NCI-H69 (cell line): Measurements from ENCODE around the gene XXYLT1.
"Not testable (repeated sequence)": the region's sequence is repeated elsewhere in the genome, so short reads cannot be mapped to it uniquely, and the experiment has no call there.

Experiments
- DNase-seq: peaks from one replicate; lab custom pipeline; 2025; lab: John Stamatoyannopoulos, UW

The XXYLT1 gene

DNA sequence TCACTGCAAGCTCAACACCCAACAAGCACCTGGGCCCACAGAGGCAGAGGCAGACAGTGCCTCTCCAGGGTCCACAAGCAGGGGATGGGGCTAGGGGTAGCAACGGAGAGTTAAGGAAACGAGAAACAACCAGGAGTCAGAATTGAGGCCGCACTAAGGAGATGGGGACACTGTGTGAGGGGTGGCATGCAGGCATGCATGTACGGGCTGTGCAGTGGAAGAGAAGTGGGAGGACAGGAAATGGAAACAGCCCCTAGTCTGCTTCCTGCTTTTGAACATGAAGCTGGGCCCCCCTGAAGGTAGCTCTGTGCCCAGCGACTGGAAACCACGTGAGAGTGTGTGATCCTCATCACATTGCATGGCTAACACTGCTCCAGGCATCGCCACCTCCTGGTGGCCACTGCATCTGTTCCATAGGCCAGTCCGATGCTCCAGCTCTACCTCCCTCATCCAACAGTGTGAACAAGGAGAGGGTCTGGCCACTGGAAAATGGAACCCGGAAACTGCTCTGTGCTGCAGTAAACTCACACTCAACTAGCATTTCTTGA is 44.0 kb downstream of the XXYLT1 start:
- no peak for DNase-seq

DNA sequence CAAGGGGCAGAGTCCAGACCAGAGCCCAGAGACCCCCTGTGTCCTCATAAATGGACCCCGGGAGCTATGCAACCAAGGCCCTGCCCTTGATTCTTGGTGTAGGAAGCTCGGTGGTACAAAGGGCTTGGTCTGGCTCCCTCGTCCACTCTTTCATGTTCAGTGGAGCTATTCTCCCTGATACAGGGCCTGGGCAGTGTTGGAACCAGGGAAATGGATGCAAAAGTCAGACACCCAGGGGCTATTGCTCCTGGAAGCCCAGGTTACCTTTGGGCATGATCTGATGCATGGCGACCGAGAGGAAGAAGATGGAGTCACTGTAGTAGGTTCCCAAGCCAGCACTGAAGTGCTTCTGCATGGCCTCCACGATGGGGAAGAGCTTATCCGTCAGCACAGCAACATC is 44.5 kb downstream of the XXYLT1 start:
- DNase-seq = no peak

DNA sequence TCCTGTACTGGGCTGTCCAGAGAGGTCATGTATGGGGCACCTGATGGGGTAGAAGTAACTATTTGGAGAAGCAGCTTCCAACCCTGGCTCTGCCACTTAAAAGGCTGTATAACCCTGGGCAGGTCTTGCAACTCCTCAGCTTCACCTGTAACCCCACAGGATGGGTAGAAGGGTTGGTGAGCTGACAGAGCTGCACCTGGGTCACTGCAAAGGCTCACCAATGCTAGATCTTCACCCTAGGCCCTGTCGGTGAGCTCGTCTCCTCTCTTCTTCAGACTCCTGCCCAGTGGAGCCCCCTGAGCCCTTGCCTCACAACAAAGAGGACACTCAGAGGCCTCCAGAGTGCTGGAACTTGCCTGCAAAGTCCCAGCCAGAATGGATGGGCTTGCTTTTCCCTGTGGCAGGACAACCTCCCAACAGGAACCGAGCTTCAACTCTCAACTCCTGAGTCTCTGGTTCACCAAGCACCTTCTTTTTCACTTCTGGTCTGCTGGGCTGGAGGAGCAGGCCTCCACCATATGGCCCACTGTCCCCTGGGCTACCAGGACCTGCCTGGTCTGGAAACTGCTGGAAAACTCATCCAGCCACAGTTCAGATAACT is 45.9 kb downstream of the XXYLT1 start:
- DNase-seq = no peak

DNA sequence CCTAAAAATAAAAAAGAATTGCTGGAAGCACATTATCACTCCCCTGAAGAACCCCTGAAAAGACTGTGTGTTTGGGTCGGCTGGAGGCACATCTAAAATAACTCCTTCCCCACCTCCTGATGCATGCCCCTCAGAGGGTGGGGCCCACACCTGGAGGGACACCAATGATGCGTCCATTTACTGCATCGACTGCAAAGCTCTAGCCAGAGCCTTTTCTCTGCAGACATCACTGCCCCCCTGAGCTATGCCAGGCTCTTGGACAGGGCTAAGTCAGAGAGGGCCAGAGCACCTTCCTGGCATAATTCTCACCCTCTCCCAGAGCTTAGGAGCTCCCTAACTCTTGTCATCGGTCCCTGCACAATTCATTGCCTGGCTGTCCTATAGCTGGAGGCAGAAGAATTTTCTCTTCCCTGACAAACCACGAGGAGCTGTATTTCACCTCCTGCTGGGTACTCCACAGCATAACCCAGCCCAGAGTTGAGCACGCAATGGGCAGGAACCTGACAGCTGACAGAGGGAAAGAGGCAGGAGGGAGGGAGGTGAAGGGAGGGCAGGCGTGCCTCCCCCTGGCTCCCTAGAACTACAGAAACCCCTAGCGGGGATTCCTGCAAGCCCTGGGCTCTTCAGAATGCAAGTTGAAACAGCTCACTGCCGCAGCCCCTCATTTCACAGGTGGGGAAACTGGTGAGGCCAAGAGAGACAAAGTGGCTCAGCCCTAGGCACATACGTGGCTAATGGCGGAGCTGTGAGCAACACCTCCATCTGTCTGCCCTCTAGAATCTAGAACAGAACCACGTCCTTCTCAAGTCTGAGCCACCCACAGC is 46.6 kb downstream of the XXYLT1 start:
- DNase-seq = no peak

DNA sequence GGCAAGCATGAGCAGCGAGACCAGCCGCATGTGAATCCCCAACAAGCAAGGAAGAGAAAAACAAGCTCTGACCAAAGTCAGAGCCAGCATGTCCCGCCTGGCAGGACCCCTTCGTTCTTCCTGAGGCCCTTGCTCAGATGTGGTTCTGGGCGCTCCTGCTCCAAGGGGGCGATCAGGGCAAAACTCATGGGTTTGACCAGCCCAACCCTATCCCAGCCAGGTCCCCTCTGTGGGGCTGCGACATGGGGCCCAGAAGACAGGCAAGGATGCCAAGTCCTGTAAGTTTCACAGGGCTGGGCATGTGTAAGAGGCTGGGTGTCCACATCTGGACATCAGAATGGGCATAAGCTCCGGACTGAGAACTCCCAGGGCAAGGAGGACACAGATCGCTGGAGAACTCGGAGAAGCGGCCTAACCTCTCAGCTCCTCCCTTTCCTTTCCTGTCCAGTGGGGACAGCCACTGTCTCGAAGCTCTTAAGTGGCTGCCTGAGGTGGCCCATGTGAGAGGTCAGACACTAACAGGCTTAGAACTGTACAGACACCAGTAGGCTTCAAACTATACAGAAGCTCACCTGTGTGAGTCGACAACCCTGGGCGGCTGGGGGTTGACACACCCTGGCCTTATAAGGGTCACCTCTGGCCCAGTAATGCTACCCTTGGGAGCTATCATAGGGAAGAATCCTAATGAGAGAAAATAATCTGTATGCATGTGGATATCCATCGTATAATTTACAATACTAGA is 48.9 kb downstream of the XXYLT1 start:
- no peak for DNase-seq

DNA sequence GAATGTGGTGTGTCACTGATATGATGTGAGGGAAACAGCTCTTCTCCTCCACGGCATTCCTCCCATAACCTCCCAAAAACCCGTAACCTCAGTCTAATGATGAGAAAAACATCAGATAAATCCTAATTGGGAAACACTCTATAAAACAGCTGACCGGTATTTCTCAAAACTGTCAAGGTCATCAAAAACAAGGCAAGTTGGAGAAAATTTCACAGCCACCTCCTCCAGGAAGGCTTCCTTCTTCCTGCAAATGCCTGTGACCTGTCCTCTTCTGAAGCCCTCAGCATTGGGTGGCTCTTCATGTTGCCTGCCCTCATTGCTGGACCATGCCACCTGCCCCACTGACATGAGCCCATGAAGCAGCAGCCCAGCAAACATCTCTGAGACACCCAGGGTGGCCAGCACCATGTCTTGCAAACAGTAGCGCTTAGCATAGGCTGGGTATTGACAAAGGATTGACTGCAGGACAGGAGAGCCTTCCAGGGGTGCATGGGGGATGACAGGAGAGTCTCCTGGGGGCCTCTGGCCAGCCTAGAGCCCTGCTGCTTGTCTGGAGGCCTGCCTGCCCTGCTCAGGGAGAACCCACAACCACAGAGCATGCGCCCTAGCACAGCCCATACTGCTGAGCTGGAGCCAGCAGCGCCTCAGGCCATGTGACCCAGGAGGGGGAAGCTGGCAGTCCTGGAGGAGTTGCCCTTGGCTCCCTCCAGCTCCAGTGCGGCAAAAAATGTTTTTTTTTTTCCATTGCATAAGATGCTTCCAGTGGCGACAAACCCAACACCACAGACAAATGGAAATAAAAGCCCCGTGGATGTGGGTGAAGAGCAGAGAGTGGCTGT is 49.7 kb downstream of the XXYLT1 start:
- DNase-seq = no peak

DNA sequence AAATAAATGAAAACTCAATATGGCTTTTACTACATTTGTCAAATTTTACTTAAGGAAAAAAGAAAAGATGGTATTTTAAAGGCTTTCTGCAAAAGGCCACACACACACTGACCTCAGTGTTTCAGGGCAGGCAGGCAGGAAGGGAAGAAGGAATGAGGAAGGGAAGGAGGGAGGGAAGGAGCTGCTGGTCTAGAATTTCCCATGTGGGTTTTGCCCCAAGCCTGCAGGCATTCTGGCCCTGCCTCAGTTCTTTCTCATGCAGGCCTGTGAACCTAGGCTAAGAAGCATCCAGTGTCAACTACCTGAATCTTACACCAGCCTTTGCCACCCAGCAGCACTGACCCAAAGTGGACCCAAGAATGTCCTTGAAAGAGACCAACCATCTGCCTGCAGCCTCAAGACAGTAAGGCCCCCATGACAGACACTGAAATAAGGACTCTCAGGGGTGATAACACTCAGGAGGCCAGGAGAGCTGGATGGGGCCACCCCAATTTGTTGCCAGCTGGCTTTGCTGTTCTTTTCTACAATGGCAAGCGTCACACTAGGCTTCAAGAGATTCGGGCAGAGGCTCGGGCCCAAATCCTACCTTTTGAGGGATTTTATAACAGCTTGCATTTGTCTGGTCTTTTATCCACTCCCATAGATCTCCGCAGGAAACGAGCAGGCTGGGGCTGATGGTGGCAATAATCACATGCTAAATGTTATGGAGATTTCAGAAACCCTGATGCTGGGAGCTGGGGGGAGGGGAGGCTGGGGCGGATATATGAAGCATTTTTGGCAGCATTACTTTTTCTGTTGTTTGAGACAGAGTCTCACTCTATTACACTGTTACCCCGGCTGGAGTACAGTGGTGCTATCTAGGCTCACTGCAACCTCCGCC is 51.4 kb downstream of the XXYLT1 start:
- DNase-seq = no peak

DNA sequence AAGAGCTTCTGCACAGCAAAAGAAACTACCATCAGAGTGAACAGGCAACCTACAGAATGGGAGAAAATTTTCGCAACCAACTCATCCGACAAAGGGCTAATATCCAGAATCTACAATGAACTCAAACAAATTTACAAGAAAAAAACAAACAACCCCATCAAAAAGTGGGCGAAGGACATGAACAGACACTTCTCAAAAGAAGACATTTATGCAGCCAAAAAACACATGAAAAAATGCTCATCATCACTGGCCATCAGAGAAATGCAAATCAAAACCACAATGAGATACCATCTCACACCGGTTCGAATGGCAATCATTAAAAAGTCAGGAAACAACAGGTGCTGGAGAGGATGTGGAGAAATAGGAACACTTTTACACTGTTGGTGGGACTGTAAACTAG is 52.6 kb downstream of the XXYLT1 start:
- DNase-seq = not testable (repeated sequence)

DNA sequence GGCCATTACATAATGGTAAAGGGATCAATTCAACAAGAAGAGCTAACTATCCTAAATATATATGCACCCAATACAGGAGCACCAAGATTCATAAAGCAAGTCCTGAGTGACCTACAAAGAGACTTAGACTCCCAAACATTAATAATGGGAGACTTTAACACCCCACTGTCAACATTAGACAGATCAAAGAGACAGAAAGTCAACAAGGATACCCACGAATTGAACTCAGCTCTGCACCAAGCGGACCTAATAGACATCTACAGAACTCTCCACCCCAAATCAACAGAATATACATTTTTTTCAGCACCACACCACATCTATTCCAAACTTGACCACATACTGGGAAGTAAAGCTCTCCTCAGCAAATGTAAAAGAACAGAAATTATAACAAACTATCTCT is 55.4 kb downstream of the XXYLT1 start:
- DNase-seq = not testable (repeated sequence)

DNA sequence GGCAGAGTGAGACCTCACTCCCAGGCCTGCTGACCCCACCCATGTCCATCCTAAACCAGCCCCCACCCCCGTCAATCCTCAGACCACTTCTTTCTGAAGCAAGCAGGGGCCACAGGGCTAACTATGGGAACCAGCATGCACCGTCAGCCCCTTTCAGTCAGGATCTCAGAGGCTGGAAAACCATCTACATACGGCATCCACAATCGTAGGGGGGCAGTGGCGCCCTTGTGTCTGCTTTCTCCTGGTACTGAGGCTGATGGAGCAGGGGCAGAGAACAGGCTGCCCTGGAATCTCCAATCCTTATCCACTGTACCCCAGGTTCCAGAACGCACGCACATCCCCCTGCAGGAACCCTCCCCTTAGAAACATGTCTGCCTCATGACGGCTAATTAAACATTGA is 56.6 kb downstream of the XXYLT1 start:
- no peak for DNase-seq

DNA sequence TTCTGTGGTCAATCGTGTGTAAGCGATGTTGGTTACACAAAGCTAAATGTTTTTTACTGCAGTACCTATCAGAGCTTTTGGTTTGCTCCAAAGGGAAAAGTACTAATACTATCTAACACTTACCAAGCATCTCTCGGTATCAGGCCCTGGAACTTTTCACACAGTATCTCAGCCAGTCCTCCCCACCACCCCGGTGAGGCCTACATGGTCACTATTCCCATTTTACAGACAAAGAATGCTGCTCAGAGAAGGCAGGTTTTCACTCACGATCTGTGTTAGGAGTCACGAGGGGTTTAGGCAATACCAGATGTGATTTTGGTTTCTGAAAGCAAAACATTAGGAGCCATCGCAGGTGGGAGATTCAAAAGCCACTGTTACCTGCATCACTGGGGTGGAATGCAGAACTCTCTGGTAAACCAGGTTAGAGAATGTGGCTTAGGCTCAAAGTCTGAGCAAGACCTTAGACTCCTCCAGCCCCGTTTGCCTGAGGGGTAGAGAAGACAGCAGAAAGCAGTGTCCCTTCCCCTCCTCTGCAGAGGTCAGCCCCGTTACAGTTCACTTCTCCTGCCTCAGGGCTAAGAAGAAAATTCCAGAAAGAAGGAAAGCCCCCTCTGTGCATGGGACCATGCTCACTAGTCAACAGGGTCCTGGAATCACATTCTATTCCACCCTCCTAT is 57.2 kb downstream of the XXYLT1 start:
- no peak for DNase-seq

DNA sequence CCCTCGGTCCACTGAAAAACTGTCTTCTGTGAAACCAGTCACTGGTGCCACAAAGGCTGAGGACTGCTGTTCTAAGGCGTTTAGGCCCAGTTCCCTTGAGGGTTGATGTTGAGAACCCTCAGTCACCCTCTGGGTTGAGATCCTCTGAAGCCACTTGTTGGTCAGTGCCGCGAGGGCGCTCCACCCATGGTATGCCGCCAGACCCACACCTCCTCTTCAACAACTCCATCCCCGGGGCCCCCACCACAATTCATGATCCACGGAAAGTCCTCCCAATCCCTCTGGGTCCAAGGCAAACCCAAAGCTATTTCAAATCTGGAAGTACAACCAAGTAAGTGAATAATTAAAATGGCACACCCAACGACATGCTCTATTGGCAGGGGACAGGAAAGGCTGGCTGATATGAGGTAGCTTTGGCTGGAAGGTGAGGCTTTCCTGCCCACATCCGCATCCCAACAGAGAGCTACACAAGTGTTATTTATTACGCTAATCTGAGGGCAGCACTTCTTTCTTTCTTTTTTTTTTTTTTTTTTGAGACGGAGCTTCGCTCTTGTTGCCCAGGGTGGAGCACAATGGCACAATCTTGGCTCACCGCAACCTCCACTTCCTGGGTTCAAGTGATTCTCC is 58.1 kb downstream of the XXYLT1 start:
- no peak for DNase-seq

DNA sequence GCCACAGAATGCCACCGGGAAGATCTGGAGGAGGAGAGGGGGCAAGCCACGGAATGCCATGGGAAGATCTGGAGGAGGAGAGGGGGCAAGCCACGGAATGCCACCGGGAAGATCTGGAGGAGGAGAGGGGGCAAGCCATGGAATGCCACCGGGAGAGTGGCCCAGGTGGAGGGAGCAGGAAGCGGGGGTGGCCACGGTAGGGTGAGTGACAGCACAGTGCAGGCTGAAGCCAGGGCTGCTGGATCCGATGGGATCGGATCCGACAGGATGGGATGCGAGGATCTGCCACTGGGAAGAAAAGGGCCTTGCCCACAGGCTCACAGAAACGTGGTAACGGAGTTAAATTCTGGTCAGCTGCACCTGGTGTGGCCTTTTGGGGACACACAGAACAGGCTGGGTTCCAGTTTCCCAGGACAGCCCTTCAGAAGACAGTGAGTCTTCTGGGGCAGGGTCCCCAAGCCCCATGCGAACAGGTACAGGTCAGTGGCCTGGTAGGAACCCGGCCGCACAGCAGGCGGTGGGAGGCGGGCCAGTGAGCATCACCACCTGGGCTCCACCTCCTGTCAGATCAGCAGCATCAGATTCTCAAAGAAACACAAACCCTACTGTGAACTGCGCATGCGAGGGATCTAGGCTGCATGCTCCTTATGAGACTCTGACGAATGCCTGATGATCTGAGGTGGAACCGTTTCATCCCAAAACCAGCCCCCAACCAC is 58.8 kb downstream of the XXYLT1 start:
- no peak for DNase-seq

DNA sequence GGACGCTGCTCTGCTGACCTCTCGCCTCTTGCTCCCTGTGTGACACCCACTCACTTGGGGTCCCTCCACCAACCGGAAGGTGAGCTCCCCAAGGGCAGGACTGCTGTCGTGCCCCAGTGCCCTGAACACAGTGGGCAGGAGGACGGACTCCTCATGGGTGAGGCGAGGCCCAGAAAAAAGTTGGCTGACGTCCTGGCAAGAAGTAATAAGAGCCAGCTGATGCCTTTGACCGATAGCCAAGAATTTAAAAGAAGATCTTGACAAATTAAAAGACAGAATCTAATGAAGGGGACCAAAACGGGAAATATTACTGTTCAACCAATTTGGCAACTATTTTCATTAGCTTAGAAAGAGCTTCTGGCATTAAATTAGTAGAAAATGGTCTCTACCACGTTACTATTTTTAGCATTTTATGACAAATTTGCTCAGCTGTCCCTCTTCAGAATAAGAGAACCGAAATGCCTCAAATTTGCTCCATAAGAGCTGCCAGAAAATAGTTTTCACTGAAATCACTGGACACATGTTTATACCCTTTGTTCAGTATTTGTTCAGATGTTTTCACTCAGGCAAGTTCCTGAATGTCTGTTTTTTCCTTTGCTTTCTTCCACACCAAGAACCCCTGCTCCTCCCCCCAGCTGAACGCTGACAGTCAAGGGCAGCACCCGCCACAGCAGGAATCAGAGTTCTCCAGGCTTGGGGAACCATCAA is 60.5 kb downstream of the XXYLT1 start:
- DNase-seq = no peak

DNA sequence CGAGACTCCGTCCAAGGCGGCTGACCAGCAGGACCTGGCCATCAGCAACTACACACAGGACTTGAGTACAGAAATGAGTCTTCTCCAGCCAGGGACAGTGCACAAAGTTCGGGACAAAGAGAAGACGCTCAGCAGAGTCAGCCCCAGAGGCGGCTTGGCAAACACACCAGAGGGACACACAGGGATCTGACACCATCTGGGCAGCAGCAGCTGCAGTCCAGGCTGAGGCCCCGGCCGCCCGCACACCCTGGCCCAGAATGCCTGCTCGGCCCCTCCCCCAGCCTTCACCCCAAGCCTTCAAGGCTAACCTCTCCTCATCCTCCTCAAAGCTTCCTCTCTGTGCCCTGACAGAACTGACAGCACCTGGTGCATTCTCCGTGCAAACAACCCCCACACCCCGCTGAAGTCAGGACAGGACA is 61.1 kb downstream of the XXYLT1 start:
- no peak for DNase-seq

DNA sequence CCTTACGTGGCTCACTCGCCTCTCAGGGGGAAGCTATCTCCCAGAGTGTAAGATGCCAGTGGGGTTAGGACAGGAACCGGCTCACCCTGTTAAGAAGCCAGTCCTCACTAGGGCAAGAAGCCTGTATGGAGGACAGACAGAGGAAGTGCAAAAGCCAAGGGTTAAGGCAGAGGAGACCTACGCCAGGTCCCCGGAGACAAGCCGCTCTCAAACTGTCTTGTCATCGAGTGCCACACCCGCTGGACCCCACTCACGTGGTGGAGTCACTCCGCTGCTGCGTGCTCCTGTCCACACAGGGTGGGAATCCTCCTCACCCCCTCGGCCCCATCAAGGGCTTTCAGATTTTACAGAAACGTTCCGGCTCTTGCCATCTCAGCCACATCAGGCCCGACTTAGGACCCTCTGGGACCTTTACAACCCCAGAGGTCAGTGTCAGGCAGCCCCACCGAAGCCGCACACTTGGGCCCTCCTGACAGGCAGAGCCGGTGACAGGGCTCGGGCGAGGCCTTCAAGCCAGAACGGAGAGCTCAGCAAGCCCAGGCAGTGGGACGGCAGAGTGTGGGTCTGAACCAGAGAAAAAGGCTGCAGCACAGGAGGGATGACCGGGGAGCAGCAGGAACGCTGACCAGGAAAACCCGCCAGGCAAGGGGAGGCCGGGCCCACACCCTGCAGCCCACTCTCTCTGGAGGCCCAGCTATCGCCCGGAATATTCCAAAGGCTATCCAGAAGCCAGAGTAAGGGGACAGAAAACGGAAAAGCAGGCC is 61.7 kb downstream of the XXYLT1 start:
- DNase-seq = no peak

DNA sequence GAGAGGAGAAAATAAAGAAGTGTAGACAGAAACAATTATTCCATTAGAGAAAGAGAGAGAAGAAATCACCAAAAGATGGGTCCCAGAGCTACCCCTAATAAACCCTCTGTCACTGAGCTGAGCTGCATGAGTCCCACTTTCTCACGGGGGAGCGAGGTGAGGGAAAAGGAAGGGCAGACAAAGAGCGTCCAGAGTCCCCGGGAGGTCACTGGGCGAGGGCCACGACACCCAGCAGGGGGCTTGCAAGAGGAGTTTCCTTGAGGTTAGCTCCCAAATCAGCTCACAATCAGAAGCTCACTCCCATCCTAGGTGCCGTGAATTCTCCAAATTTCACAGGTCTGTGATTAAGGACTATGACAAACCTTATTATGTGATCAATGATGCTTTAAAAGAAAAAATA is 62.3 kb downstream of the XXYLT1 start:
- no peak for DNase-seq

DNA sequence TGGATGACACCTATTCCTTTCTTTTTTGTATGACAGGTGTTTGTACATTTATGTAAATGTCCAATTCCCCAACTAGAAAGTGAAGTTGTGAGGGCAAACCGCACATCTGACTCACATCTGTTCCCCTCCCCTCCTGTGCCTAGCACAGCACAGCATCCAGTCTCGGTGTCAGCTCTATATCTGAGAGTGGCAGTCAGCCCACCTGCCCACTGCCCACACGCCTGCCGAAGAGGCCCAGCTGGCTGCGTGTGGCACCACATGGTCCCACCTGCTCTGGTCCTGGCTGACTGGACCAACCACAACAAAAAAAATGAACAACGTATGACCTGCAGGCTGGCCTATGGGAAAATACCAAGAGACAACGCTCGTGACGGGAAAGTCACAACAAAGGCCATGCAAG is 62.8 kb downstream of the XXYLT1 start:
- no peak for DNase-seq
